MM.1S (cell line): ENCODE results near the gene TIMP4.

ENCODE experiments used
- DNase-seq: peaks from one replicate; pipeline ENCODE4 v3.0.0-alpha.2; 2015
- H2AFZ ChIP-seq: fragments of 300-600 bp; sonication (generic); 2 replicates; pipeline ENCODE4 v1.6.0; 2016; ENCODE audit warnings: antibody characterized with exemption, low read length
- H3F3A ChIP-seq: fragments of 300-600 bp; sonication (generic); 2 replicates; pipeline ENCODE4 v1.6.1; 2016; ENCODE audit warnings: mild to moderate bottlenecking, antibody characterized with exemption, low read length, moderate library complexity, mixed read lengths; ENCODE audit not compliant: insufficient read depth
- H3K27ac ChIP-seq: fragments of 300-600 bp; sonication (generic); 2 replicates; pipeline ENCODE4 v1.5.1; 2016; ENCODE audit warnings: mild to moderate bottlenecking, low read length
- H3K27me3 ChIP-seq: fragments of 300-600 bp; sonication (generic); replicated peaks from 2 replicates; pipeline ENCODE4 v1.6.0; 2016; ENCODE audit warnings: low read length; ENCODE audit not compliant: insufficient read depth
- H3K36me3 ChIP-seq: fragments of 300-600 bp; sonication (generic); replicated peaks from 2 replicates; pipeline ENCODE4 v1.6.1; 2016; ENCODE audit warnings: mild to moderate bottlenecking, low read length, mixed read lengths; ENCODE audit not compliant: insufficient read depth
- H3K4me1 ChIP-seq: fragments of 300-600 bp; sonication (generic); 2 replicates; pipeline ENCODE4 v1.6.1; 2016; ENCODE audit warnings: low read length, mixed read lengths
- H3K4me2 ChIP-seq: fragments of 300-600 bp; sonication (generic); 2 replicates; pipeline ENCODE4 v1.6.0; 2016; ENCODE audit warnings: low read depth, low read length
- H3K4me3 ChIP-seq: fragments of 300-600 bp; sonication (generic); 2 replicates; pipeline ENCODE4 v1.5.1; 2016; ENCODE audit warnings: low read length, mixed read lengths
- H3K79me2 ChIP-seq: fragments of 300-600 bp; sonication (generic); 2 replicates; pipeline ENCODE4 v1.6.1; 2016; ENCODE audit warnings: mixed run types, low read length, mixed read lengths
- H3K9ac ChIP-seq: fragments of 300-600 bp; sonication (generic); 2 replicates; pipeline ENCODE4 v1.6.1; 2016; ENCODE audit warnings: low read length, mixed read lengths
- H3K9me2 ChIP-seq: fragments of 300-600 bp; sonication (generic); replicated peaks from 2 replicates; pipeline ENCODE4 v1.6.1; 2016; ENCODE audit warnings: mild to moderate bottlenecking, low read length, mixed read lengths; ENCODE audit not compliant: insufficient read depth
- H3K9me3 ChIP-seq: fragments of 300-600 bp; sonication (generic); replicated peaks from 2 replicates; pipeline ENCODE4 v1.6.1; 2016; ENCODE audit warnings: mild to moderate bottlenecking, low read length, mixed read lengths; ENCODE audit not compliant: insufficient read depth
- H4K20me1 ChIP-seq: fragments of 300-600 bp; sonication (generic); 2 replicates; pipeline ENCODE4 v1.6.1; 2016; ENCODE audit warnings: mild to moderate bottlenecking, low read length, moderate library complexity, mixed read lengths; ENCODE audit not compliant: insufficient read depth
- EZH2 ChIP-seq: fragments of 300-600 bp; sonication (generic); optimal IDR thresholded peaks from 2 replicates; pipeline ENCODE3; 2017; ENCODE audit warnings: low read depth, mild to moderate bottlenecking, antibody characterized with exemption, low read length, mixed read lengths
- EZH2phosphoT487 ChIP-seq: fragments of 300-600 bp; sonication (generic); IDR thresholded peaks from 2 replicates; pipeline ENCODE4 v1.6.1; 2018; ENCODE audit warnings: antibody characterized with exemption, low read length
- TF ChIP-seq, protein P1 (sequence below): fragments of 300-600 bp; sonication (generic); IDR thresholded peaks from 2 replicates; pipeline ENCODE4 v1.5.1; 2016; ENCODE audit warnings: antibody characterized with exemption, low read length, mixed read lengths

Gene TIMP4

DNA sequence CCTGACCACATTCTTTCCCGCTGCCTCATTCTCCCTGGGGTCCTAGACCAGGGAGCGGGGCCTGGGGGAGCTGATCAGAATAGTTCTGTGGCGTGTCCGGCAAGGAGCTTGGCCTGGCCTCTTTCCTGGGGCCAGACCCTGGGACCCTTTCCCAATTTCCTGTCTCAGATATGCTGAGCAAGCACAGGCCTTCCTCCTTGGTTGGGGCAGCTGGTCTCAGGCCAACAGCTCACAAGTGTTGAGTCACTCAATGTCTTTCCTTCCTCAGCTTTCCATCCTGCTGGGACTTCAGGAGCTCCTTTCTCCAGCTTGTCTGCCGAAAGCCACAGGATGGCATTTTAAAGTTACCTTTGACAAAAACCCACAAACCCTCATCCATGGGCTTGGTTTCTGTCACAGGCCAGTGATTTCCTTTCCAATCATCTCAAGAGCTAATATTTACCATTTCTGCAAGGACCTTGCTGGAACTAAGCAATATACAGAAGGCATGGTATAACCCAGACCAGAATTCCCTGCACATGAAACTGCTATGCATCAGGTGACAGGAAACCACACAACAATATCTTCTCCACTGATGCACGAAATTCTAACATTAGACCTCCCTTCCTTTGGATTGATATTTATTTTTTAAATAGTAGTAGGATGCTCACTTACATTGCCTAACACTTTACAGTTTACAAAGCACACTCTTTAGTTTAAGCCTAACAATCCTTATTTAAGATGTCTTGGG is 19.5 kb upstream of the TIMP4 start:
- Histone ChIP-seq H3K4me1 (no peaks in the 10 kb centered on the region), H3K79me2 (no peaks in the 10 kb centered on the region), H3K27ac (no peak overlapping the region), H3K9me2 (no peaks in the 10 kb centered on the region), H3F3A (no peaks in the 10 kb centered on the region), H3K9ac (no peak overlapping the region), H3K36me3 (no peaks in the 10 kb centered on the region), H3K4me3 (no peak overlapping the region), H3K9me3 (no peaks in the 10 kb centered on the region), H4K20me1 (no peaks in the 10 kb centered on the region), H3K27me3 (no peaks in the 10 kb centered on the region), H2AFZ (no peak overlapping the region), H3K4me2 (no peak overlapping the region)
- no peak for TF ChIP-seq EZH2
- no peak for TF ChIP-seq EZH2phosphoT487
- TF ChIP-seq, protein P1, sequence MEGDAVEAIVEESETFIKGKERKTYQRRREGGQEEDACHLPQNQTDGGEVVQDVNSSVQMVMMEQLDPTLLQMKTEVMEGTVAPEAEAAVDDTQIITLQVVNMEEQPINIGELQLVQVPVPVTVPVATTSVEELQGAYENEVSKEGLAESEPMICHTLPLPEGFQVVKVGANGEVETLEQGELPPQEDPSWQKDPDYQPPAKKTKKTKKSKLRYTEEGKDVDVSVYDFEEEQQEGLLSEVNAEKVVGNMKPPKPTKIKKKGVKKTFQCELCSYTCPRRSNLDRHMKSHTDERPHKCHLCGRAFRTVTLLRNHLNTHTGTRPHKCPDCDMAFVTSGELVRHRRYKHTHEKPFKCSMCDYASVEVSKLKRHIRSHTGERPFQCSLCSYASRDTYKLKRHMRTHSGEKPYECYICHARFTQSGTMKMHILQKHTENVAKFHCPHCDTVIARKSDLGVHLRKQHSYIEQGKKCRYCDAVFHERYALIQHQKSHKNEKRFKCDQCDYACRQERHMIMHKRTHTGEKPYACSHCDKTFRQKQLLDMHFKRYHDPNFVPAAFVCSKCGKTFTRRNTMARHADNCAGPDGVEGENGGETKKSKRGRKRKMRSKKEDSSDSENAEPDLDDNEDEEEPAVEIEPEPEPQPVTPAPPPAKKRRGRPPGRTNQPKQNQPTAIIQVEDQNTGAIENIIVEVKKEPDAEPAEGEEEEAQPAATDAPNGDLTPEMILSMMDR = no peak
- DNase-seq = no peak

DNA sequence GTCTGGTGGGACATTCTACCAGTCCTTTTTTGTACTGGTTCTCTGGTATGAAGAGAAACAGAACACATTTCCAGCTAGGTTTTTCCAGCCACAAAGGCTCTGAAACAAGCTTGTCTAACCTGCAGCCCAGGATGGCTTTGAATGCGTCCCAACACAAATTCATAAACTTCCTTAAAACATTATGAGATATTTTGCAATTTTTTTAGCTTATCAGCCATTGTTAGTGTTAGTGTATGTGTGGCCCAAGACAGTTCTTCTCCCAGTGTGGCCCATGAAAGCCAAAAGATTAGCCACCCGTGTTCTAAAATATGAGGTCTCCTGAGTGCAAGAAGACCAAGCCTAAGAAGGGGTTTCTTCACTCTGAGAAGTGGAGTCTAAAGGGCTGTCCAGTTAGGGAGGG is 18.4 kb upstream of the TIMP4 start:
- H3K9ac ChIP-seq = no peak overlapping the region

DNA sequence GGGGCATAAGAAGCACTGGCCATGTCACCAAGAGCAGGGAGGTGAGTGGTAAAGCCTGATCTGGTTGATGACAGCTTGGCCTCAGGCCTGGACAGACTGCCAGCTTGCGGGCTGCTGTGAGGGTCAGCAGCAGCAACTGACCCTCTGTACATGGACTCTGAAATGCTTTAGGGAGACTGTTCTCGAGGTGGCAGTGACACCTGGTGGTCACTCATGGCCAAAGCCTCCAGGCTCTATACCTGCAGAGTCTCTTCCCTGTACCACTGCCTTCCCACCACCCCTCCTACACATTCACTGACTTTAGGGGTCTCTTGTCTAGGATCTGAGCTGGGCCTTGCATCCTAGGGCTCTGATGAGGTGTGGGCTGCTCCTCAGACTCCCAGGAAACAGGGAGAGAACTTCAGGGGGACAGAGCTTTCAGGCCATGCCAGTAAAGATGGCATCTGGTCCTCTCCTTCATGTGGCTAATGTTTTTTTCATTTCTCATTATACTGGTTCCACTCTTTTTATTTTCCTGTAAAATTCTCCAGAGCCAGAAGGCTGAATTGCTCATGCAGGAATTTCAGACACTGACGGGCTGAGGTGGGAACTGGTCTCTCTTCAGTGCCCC is 17.2 kb upstream of the TIMP4 start:
- Histone ChIP-seq H3K4me2 (no peak overlapping the region), H3K27me3 (no peaks in the 10 kb centered on the region), H3K27ac (no peak overlapping the region), H2AFZ (no peak overlapping the region), H3F3A (no peaks in the 10 kb centered on the region), H3K36me3 (no peaks in the 10 kb centered on the region), H3K4me1 (no peaks in the 10 kb centered on the region), H3K9ac (no peak overlapping the region), H3K9me3 (no peaks in the 10 kb centered on the region), H3K9me2 (no peaks in the 10 kb centered on the region), H4K20me1 (no peaks in the 10 kb centered on the region), H3K79me2 (no peaks in the 10 kb centered on the region), H3K4me3 (no peak overlapping the region)
- TF ChIP-seq EZH2phosphoT487 (no peak), EZH2 (no peak)
- TF ChIP-seq, protein P1 = peak; percentile 73
- DNase-seq = peak; percentile 27

More for the DNA sequence above, 18.4 kb upstream of the TIMP4 start:
- Histone ChIP-seq H3K9me2 (no peaks in the 10 kb centered on the region), H3K9me3 (no peaks in the 10 kb centered on the region), H4K20me1 (no peaks in the 10 kb centered on the region), H3K27me3 (no peaks in the 10 kb centered on the region), H3K4me3 (no peak overlapping the region), H2AFZ (no peak overlapping the region), H3K79me2 (no peaks in the 10 kb centered on the region), H3F3A (no peaks in the 10 kb centered on the region), H3K36me3 (no peaks in the 10 kb centered on the region), H3K27ac (no peak overlapping the region), H3K4me1 (no peaks in the 10 kb centered on the region), H3K4me2 (no peak overlapping the region)
- DNase-seq = no peak
- TF ChIP-seq EZH2 = no peak
- TF ChIP-seq EZH2phosphoT487 = no peak

DNA sequence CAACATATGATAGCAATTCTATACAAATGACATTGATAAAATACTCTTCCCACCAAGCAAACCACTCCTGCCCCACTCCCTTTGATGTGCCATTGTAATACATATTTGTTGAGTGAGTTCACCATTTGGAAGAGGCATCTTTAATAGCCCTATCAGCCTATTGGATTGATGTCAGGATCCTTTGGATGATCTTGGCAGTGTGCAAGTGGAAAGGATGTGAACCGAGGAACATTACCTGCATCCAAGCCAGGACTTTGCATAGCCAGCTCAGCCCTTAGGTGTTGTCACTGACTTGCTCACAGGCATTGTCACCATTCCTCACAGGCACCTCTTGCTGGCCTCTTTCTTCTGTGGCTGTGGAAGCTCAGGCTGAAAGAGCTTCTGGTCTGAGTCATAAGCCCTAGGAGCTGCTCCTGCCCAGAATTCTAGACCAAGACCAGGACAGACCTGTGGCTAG is 16.5 kb upstream of the TIMP4 start:
- Histone ChIP-seq H3K27ac (no peak overlapping the region), H3K9ac (no peak overlapping the region), H3K9me3 (no peaks in the 10 kb centered on the region), H3K4me1 (no peaks in the 10 kb centered on the region), H3K4me2 (no peak overlapping the region), H3F3A (no peaks in the 10 kb centered on the region), H3K79me2 (no peaks in the 10 kb centered on the region), H3K4me3 (no peak overlapping the region), H3K36me3 (no peaks in the 10 kb centered on the region), H3K27me3 (no peaks in the 10 kb centered on the region), H3K9me2 (no peaks in the 10 kb centered on the region), H4K20me1 (no peaks in the 10 kb centered on the region), H2AFZ (no peak overlapping the region)
- TF ChIP-seq, protein P1 = no peak
- TF ChIP-seq EZH2phosphoT487 = no peak
- TF ChIP-seq EZH2 = no peak
- DNase-seq = no peak
